Stimulated activated CD4-positive, alpha-beta T cell treated with anti-CD3 and anti-CD28 coated beads, Interleukin-1b, Interleukin-23, amount 100 ng/mL, for 4 hours (primary cell): ENCODE results near the gene TIMM21.

Experiments
- DNase-seq, 2 donors: peaks; one replicate each; pipeline ENCODE4 v3.0.0-alpha.2; 2020; ENCODE audit warnings: low read depth in 2 of 2

The TIMM21 gene, protein sequence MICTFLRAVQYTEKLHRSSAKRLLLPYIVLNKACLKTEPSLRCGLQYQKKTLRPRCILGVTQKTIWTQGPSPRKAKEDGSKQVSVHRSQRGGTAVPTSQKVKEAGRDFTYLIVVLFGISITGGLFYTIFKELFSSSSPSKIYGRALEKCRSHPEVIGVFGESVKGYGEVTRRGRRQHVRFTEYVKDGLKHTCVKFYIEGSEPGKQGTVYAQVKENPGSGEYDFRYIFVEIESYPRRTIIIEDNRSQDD

GRCh38 chr18:74147779-74148542 lies at the start of gene TIMM21, which contains the start of gene FBXO15:
Gene TIMM21, plus strand, starts transcription at chr18:74148523. Its CDS starts 286 bp downstream, at chr18:74148809.
Gene FBXO15, minus strand, starts transcription at chr18:74147834. Its CDS starts 49 bp downstream, at chr18:74147785.
- DNase-seq: peak; percentile 91

DNA sequence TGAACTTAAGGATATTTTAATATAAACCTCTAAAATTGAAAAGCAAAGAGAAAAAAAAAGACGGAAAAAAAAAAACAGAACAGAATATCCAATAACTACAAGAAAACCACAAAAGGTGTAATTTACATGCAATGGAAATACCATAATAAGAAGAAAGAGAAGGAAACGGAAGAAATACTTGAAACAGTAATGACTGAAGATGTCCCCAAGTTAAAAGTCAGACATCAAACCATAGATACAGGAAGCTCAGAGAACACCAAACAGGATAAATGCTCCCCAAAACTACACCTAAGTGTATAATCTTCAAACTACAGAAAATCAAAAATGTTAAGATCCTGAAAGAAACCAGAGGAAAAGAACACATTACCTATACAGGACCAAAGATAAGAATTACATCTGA lies 39.9 kb upstream of the TIMM21 start:
- DNase-seq: no peak

GRCh38 chr18:74110149-74110548 lies 38.2 kb upstream of the TIMM21 start:
- DNase-seq: no peak

DNA sequence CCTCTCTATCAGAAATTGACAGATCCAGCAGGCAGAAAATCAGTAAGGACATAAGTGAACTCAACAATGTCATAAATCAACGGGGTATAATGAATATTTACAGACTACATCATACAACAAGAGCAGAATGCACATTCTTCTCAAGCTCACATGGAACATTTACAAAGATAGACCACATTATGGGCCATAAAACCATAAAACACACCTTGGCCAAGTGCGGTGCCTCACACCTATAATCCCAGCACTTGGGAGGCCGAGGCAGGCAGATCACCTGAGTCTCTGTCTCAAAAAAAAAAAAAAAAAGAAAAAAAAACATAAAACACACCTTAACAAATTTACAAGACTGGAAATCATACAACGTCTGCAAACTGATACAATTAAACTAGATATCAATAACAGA lies 37.3 kb upstream of the TIMM21 start:
- DNase-seq: no peak

DNA sequence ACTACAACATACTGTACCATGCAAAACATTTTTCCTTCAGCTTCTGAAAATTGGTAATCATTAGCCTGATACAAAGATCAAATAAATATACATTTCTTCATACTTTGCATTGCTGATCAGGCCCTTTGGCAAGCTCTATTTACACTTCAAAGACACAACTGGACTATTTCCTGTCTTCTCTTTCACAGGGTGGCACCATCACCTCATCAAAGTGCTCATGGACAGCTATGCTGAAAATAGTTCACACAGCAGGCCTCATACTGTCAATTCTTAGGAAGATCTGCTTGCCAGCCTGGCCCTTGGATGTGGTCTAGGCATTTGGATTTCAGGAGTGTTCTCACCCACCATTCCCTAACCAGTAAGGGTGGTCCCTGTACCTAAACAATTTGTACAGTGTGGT lies 34.6 kb upstream of the TIMM21 start:
- DNase-seq: no peak

- DNase-seq: no peak
These were observed 34.2 kb upstream of the TIMM21 start for GRCh38 chr18:74114116-74114515.

DNA sequence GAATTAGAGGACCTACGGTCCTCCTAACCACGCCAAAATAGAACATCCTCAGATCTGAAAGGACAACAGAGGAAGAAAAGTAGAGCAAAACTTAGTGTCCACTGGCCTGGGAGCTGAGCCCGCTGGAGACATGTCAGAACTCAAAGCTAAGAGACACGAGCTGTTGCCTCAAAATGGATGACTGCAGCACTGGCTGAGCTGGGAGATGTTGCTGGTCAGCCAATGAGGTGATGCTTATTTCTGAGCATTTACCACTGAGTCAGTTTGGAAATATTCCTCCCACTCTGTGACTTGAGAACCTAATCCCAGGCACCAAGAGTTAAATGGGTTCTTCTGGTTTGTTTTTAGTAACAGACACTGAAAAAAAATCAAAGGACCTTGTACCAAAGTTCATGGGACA lies 33.3 kb upstream of the TIMM21 start:
- DNase-seq: no peak

DNA sequence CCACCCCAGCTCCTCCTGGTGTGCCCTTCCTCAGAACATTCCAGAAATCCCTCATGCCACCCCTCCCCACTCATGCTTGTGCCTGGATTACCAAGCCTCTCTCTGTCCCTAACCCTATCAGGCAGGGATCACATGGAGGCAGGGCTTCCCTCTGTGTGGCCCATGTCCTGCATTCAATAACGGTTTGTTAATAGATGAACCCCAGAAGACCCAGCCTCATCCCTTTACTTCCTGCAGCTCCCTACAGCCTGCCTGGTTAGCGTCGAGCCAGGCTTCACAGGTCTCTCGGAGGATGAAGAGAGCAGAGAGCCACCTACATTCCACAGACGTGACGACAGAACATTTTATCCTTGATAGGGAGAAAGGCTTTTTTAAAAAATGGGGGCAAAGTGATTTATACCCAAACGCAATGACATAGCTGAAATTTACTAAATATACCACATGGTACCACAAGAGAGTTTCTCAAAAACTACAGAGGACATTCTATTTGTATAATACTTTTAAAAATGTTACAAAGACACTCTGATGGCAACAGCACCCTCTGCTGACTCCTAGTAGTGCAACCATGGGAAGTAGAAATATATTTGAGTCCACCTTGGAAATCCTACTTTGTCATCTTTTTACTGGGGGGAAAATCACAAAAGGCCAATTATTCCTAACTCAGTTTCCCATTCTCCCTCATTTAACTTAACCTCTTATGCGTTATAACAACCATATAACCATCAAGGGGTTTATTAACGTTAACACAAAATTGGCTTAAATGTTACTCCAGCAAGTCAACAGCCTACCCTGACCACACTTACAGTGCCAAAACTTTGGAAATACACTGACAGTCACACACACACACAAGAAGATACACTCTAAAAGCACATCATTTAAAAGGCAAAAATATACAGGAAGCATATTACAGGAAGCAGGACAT lies 31.4 kb upstream of the TIMM21 start:
- DNase-seq: no peak

GRCh38 chr18:74123200-74123599 lies 25.1 kb upstream of the TIMM21 start:
- DNase-seq: no peak

DNA sequence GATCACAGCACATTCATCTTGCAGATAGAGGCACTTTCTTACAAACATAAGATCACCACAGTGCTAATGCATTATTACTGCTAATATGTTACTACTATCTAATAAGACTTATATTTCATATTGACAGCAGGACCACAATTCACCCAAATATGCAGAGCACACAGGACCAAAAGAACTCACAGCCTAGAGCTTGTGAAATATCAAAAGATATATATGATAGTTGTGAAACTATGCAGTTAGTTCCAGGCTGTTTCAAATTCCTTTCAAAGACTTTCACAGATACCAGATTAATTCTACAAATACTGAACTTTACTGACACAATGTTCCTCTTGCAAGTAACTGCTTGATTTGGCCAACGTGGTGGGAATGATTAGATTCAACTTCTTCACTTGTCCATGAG lies 23.7 kb upstream of the TIMM21 start:
- DNase-seq: no peak

DNA sequence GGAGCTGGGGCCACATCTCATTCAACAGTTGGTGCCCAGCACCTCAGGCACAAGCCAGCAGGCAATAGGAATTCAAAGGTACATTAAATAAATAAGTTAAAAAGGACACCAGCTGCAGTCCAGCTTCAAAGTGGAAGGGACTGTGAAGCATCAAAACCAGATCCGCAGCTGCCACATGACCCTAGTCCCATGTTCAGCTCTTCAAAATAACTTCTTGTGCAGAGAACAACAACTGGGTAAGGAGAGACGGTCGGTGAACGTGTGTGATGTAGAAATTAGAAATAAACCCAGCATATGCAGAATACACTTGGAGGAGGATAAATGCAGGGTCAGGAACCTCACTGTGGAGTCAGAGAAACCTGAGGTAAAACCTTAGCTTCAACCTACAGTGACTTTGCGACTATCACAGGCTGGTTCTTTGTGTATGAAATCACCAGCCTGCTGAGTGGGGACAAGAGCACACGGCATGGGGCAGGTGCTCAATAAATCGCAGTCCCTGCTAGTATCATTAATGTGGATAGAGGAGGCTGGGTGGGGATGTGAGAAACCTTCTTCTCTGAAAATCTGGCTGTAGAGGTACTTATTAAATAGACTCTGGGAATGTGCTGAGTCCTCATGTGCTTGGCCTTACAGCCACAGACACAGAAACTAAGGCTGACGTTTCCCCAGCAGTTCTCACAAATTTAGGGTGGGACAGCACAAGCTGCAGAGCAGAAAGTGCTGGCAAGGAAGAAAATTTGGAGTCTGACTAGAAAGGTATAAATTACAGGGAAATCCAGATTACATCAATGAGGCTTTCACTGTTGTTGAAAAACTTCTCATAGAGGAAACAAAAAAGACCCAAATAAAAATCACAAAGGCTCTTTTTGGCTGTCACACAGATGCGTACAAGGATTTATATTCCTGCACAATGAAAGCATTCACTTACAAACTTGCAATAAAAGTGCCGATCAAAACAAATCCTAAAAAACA lies 21.4 kb upstream of the TIMM21 start:
- no peak for DNase-seq

DNA sequence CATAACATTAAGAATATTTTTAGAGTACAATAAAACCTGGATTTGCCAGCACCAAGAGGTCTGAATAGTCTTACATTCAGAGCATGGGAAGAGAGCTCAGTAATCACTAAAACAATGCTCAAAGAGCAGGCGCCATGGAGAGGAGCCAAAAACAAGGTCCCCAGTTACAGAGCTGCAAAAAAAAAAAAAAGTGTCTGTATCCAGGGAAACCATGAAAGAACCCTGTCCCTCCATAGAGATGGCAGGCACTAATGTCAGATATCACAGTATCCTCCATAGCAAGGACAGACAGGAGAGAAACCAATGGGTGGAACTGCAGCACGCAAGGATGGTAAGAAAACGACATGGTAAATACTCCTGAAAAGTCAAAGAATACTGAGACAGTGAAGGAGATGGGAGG lies 20.2 kb upstream of the TIMM21 start:
- no peak for DNase-seq

GRCh38 chr18:74131124-74131523 lies 17.2 kb upstream of the TIMM21 start:
- DNase-seq: no peak

DNA sequence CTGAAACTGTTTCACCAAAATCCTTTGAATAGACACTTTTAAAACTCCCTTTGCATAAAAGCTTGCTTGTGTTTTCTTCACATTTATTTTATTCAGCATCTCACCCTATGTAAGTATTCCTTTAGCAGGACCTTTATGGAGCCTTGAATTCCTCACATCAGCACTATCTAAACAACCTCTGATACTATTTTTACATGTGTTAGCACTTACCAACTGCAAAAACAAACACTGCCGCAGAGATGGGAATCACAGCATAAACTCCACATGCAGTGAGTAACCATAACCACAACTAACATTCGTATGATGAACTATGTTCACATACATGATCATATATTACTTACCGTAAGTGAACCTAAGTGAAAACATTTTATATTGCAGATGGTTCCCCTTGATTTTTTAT lies 16.1 kb upstream of the TIMM21 start:
- DNase-seq: no peak

DNA sequence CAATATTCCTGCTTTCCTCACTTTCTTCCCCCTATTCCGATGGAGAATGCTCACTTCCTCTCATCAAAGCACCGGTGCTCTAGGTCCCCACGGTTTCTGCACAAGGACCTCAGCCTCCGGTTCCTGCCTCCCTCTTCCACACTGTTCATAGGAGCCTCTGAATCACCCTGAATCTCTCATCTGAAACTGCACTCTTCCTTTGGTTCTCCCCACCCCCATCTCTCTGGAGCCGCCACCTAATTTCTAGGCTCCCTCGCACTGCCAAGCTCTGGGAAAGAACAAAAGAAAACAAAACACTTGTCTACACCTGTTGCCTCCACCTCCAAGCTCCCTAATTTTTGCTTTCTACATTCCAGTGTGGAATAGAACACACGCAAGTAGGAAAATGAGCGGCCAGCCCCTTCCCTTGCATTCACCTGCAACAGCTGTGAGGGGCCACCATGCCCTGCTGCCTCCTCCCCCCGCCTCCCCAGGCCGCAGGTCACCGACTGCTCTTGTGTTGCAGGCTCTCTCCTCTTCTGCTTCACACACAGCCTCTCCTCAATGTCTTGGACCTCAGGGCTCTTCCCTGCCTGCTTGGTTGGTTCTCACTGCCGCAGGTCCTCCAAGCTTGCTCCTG lies 10.3 kb upstream of the TIMM21 start:
- no peak for DNase-seq

DNA sequence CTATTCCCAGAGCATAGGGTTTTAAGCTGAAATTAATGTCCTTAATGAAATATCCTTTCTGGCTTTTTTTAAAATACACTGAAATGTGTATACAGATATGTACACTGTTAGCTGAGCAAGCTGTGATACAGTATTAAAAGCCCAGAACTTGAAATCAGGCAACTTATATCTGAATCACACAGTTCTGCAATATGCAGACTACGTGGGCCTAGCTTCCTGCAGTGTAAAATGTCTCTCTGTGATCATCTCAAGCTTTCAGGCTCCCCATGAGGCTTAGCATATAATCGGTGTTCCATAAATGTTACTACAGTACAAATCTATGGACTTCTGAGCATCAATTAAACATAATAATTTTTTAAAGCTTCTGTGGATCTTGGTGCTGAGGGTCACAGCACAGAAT lies 8.9 kb upstream of the TIMM21 start:
- no peak for DNase-seq

GRCh38 chr18:74139888-74140287 lies 8.4 kb upstream of the TIMM21 start:
- no peak for DNase-seq

- DNase-seq: no peak
These were observed 7.7 kb upstream of the TIMM21 start for GRCh38 chr18:74140582-74140981.

- DNase-seq: no peak
These were observed 6.7 kb upstream of the TIMM21 start for GRCh38 chr18:74141667-74142066.

- DNase-seq: no peak
These were observed 6.1 kb upstream of the TIMM21 start for GRCh38 chr18:74142252-74142651.

DNA sequence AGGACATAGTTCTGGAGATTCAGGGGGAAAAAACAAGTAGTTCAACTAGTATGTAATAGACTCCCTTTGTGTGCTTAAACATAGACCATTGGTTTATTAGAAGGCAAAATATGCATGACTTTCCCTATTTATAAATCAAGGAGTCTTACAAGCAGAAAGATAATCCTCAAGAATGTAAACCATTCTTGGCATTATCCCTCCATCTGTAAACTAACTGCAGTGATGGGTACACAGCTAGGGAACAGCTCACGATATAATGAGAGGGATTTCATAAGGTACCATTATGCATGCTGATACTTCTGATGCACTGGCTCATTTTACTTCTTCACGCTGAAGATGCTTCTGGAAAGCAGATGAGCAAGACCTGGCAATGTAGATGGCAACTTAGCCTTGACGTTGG lies 1.6 kb upstream of the TIMM21 start:
- no peak for DNase-seq
